PC-3 (cell line): ENCODE measurements around the gene TTC12. TPM values are rescaled to one million over a fixed set of nuclear protein-coding genes. Genes with fewer than 3 reads are reported as not detected.

Experiments used
- ATAC-seq: fragments of 200-7000 bp; cut with Tn5 transposase; 2 replicates; pipeline ENCODE4 v1.9.1; 2020; ENCODE audit warnings: mild to moderate bottlenecking, moderate library complexity
- BruUV-seq: library from RNA; stranded (reverse); fragments of 400-500 nt; replicated peaks from 2 replicates; lab custom pipeline; 2021; lab: Mats Ljungman, UMichigan
- CTCF ChIA-PET: fragments of 300-600 bp; sonication (Branson Sonifier 250); formaldehyde crosslinking; loops from one replicate; lab custom pipeline; 2022; ENCODE audit warnings: antibody characterized with exemption; lab: Charles Lee
- POLR2A ChIA-PET: fragments of 300-600 bp; sonication (Branson Sonifier 250); formaldehyde crosslinking; loops from one replicate; lab custom pipeline; 2022; ENCODE audit warnings: antibody characterized with exemption; ENCODE audit not compliant: unreplicated experiment; lab: Charles Lee
- DNase-seq: peaks from one replicate; pipeline ENCODE4 v3.0.0-alpha.2; 2015
- H2AFZ ChIP-seq: fragments of 300-600 bp; sonication (generic); 2 replicates; pipeline ENCODE4 v1.6.0; 2016; ENCODE audit warnings: antibody characterized with exemption, low read length
- H3F3A ChIP-seq: fragments of 300-600 bp; sonication (generic); one replicate; pipeline ENCODE4 v1.6.0; 2017; ENCODE audit warnings: antibody characterized with exemption, low read length, control low read depth, mild to moderate bottlenecking; ENCODE audit not compliant: unreplicated experiment
- H3K27ac ChIP-seq: fragments of 300-600 bp; sonication (generic); 2 replicates; pipeline ENCODE4 v1.5.1; 2016; ENCODE audit warnings: mild to moderate bottlenecking, low read length
- H3K27me3 ChIP-seq: fragments of 300-600 bp; sonication (generic); 2 replicates; pipeline ENCODE4 v1.6.1; 2016; ENCODE audit warnings: low read length, mixed read lengths
- H3K36me3 ChIP-seq: fragments of 300-600 bp; sonication (generic); 2 replicates; pipeline ENCODE4 v1.6.1; 2016; ENCODE audit warnings: low read depth, mixed run types, low read length, mixed read lengths
- H3K4me1 ChIP-seq: fragments of 300-600 bp; sonication (generic); 2 replicates; pipeline ENCODE4 v1.5.1; 2016; ENCODE audit warnings: low read length; ENCODE audit not compliant: insufficient read depth
- H3K4me2 ChIP-seq: fragments of 300-600 bp; sonication (generic); 2 replicates; pipeline ENCODE4 v1.6.0; 2016; ENCODE audit warnings: low read length
- H3K4me3 ChIP-seq: fragments of 300-600 bp; sonication (generic); 2 replicates; pipeline ENCODE4 v1.5.1; 2016; ENCODE audit warnings: mild to moderate bottlenecking, low read length, mixed read lengths
- H3K79me2 ChIP-seq: fragments of 300-600 bp; sonication (generic); 2 replicates; pipeline ENCODE4 v1.6.1; 2017; ENCODE audit warnings: low read length, mixed read lengths
- H3K9ac ChIP-seq: fragments of 300-600 bp; sonication (generic); 2 replicates; pipeline ENCODE4 v1.6.0; 2016; ENCODE audit warnings: mild to moderate bottlenecking, low read length
- H3K9me2 ChIP-seq: fragments of 300-600 bp; sonication (generic); replicated peaks from 2 replicates; pipeline ENCODE4 v1.6.1; 2016; ENCODE audit warnings: mixed run types, low read length, mixed read lengths
- H3K9me3 ChIP-seq: fragments of 300-600 bp; sonication (generic); 2 replicates; pipeline ENCODE4 v1.6.1; 2016; ENCODE audit warnings: low read length, mixed read lengths
- H4K20me1 ChIP-seq: fragments of 300-600 bp; sonication (generic); 2 replicates; pipeline ENCODE4 v1.6.1; 2016; ENCODE audit warnings: low read length, mixed read lengths
- EZH2 ChIP-seq: fragments of 300-600 bp; sonication (generic); IDR thresholded peaks from one replicate; pipeline ENCODE4 v1.6.1; 2017; ENCODE audit warnings: antibody characterized with exemption, mild to moderate bottlenecking, low read length; ENCODE audit not compliant: unreplicated experiment
- EZH2phosphoT487 ChIP-seq: fragments of 300-600 bp; sonication (generic); IDR thresholded peaks from 2 replicates; pipeline ENCODE4 v1.6.1; 2018; ENCODE audit warnings: mild to moderate bottlenecking, antibody characterized with exemption, low read length, borderline replicate concordance
- intact Hi-C: fragments of 100-400 bp; cut with micrococcal nuclease; formaldehyde crosslinking; loops from 2 replicates; pipeline ENCODE4 v1.9.0; 2023
- total RNA-seq: library from RNA; depleted of rRNA; stranded (reverse); fragments of >200 nt; gene quantifications from 2 replicates; pipeline ENCODE4 v1.2.3, GENCODE V29; 2014
- TF ChIP-seq, protein P1 (sequence below): fragments of 300-600 bp; sonication (generic); conservative IDR thresholded peaks from 2 replicates; pipeline ENCODE4 v1.5.1; 2017; ENCODE audit warnings: antibody characterized with exemption, low read depth, mild to moderate bottlenecking, low read length

TTC12 gene
- total RNA-seq, 1 experiment from 2014 or later: 13.1 TPM

DNA sequence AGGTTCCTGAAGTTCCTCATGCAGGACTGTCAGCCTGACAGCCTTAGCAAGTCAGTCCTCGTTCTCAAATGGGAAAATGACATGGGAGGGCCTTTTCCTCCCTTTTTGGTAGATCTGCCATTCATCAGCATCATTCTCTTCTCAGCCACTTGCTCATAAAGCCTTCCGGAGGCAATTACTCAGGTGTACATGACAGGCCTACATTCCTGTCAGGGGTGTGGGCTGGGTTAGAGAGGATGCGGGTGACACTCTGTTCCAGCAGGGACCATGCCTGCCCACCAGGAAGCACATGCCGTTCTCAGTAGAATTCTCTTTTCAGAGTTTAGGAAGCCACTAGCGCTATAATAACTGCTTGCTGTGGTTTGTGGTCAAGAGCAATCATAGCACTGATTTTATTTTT is 49.0 kb downstream of the TTC12 start:
- Histone ChIP-seq H3F3A (no peaks in the 10 kb centered on the region), H3K4me3 (no peak overlapping the region), H3K36me3 (no peaks in the 10 kb centered on the region), H3K27ac (no peak overlapping the region), H3K4me1 (no peaks in the 10 kb centered on the region), H3K9me3 (no peaks in the 10 kb centered on the region), H3K9me2 (no peaks in the 10 kb centered on the region), H3K27me3 (no peaks in the 10 kb centered on the region), H3K9ac (no peak overlapping the region), H2AFZ (no peak overlapping the region), H3K4me2 (no peak overlapping the region), H3K79me2 (no peaks in the 10 kb centered on the region), H4K20me1 (no peaks in the 10 kb centered on the region)
- no TSS peak for BruUV-seq
- TF ChIP-seq EZH2 (no peak), EZH2phosphoT487 (no peak)
- TF ChIP-seq, protein P1, sequence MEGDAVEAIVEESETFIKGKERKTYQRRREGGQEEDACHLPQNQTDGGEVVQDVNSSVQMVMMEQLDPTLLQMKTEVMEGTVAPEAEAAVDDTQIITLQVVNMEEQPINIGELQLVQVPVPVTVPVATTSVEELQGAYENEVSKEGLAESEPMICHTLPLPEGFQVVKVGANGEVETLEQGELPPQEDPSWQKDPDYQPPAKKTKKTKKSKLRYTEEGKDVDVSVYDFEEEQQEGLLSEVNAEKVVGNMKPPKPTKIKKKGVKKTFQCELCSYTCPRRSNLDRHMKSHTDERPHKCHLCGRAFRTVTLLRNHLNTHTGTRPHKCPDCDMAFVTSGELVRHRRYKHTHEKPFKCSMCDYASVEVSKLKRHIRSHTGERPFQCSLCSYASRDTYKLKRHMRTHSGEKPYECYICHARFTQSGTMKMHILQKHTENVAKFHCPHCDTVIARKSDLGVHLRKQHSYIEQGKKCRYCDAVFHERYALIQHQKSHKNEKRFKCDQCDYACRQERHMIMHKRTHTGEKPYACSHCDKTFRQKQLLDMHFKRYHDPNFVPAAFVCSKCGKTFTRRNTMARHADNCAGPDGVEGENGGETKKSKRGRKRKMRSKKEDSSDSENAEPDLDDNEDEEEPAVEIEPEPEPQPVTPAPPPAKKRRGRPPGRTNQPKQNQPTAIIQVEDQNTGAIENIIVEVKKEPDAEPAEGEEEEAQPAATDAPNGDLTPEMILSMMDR: no peak
- ChIA-PET POLR2A (no interaction called here), CTCF (no interaction called here)
- no peak for DNase-seq
- no peak for ATAC-seq
- intact Hi-C loops: no loop called here

DNA sequence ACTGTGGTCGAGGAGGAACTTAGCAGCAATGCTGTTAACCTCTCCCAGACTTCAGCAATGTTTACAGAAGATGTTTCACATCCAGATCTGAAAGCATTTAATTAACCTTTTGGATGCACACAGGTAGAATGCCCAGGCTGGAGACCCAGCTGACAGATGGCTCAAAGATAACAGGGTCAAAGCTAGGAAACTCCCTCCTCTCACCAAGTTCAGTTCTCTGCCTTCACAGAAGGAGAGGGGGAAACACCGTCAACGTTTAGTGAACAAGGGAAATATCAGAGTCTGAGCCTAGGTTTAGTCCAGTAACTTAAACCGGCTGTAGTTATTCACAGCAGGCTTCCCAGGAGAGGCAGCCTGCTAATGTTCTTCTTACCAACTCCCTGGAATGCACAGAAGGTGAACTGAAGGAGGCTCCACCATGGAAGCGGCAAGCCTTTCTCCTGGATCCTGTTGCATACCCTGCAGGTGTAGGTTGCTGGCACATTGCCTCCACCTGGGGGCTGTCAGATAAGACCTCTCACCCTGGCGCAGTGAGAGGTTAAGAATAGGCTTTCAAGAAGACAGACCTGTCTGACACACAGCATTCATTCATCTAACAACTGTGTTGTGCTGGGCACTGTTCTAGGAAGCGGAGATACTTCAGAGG is 49.7 kb downstream of the TTC12 start:
- intact Hi-C loops: no loop called here
- no TSS peak for BruUV-seq
- H3K9ac ChIP-seq: no peak overlapping the region
- H4K20me1 ChIP-seq: no peaks in the 10 kb centered on the region
- H3K79me2 ChIP-seq: no peaks in the 10 kb centered on the region
- no peaks in the 10 kb centered on the region for H3K27me3 ChIP-seq
- H3K27ac ChIP-seq: no peak overlapping the region
- ATAC-seq: no peak
- no peaks in the 10 kb centered on the region for H3F3A ChIP-seq
- no peaks in the 10 kb centered on the region for H3K9me3 ChIP-seq
- ChIA-PET CTCF (no interaction called here), POLR2A (no interaction called here)
- no peaks in the 10 kb centered on the region for H3K9me2 ChIP-seq
- no peak overlapping the region for H3K4me2 ChIP-seq
- no peak overlapping the region for H2AFZ ChIP-seq
- DNase-seq: no peak
- H3K4me3 ChIP-seq: no peak overlapping the region
- no peak for TF ChIP-seq EZH2
- TF ChIP-seq EZH2phosphoT487: no peak
- TF ChIP-seq, protein P1: no peak
- H3K36me3 ChIP-seq: no peaks in the 10 kb centered on the region
- H3K4me1 ChIP-seq: no peaks in the 10 kb centered on the region

DNA sequence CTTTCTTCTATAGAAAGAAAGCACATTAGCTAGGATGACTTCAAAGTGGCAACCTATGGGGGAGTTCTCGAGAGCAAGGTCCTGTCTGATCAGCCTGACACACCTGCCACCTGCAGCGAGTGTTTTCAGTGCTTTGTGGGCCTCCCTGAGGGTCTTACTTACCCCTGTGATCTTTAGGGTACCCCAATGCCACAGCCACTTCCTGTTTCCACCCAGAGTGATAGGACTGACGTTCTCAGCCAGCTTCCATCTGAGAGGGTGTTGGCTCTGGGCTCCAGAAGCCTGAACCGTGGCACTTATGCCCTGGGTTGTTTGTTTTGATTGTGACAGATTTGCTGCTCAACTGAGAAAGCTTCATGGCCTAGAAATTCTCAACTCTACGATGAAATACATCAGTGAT is 51.5 kb downstream of the TTC12 start:
- H3K4me3 ChIP-seq: no peak overlapping the region
- BruUV-seq: no TSS peak
- H4K20me1 ChIP-seq: no peaks in the 10 kb centered on the region
- POLR2A ChIA-PET: no interaction called here
- DNase-seq (no peak), ATAC-seq (no peak)
- H3K36me3 ChIP-seq: no peaks in the 10 kb centered on the region
- H3K9me3 ChIP-seq: no peaks in the 10 kb centered on the region
- H3K4me2 ChIP-seq: no peak overlapping the region
- intact Hi-C loops: no loop called here
- H3K9ac ChIP-seq: no peak overlapping the region
- no peaks in the 10 kb centered on the region for H3K9me2 ChIP-seq
- CTCF ChIA-PET: no interaction called here
- H3K4me1 ChIP-seq: no peaks in the 10 kb centered on the region
- H3K27ac ChIP-seq: no peak overlapping the region
- H3K27me3 ChIP-seq: no peaks in the 10 kb centered on the region
- no peak overlapping the region for H2AFZ ChIP-seq
- TF ChIP-seq EZH2: no peak
- TF ChIP-seq, protein P1: no peak
- TF ChIP-seq EZH2phosphoT487: no peak
- H3K79me2 ChIP-seq: no peaks in the 10 kb centered on the region
- H3F3A ChIP-seq: no peaks in the 10 kb centered on the region
